Gastrocnemius medialis (tissue), 4 donors: ENCODE data around the gene DALRD3.

Experiments
- CTCF ChIP-seq, 5 experiments: fragments of 450-650 bp in 3 of 5; fragments of 200-600 bp in 2 of 5; sonication (generic) in 2 of 5; IDR thresholded peaks in 4 of 5; conservative IDR thresholded peaks in 1 of 5; 1 replicate in 4 of 5; 2 replicates in 1 of 5; pipeline ENCODE4 v1.5.1; 2016 to 2019; ENCODE audit warnings: antibody characterized with exemption in 5 of 5, mild to moderate bottlenecking in 3 of 5, moderate library complexity in 3 of 5
- POLR2A ChIP-seq, 2 donors: fragments of 450-650 bp; IDR thresholded peaks; one replicate each; pipeline ENCODE4 v1.6.1; 2017; ENCODE audit warnings: antibody characterized with exemption in 2 of 2, mild to moderate bottlenecking in 2 of 2, moderate library complexity in 2 of 2

- TF ChIP-seq POLR2A (IDR thresholded peaks at IDR 0.05) (no peak), CTCF (IDR thresholded peaks at IDR 0.05 in 4 of 5, conservative IDR thresholded peaks at IDR 0.05 in 1 of 5) (no peak)
Observed at GRCh38 chr3:48966876-48967361, 51.5 kb downstream of the DALRD3 start.
